ENCODE measurements around the gene FGF1. TPM values are rescaled to one million over a fixed set of nuclear protein-coding genes. Genes with fewer than 3 reads are reported as not detected.

FGF1 gene
- total RNA-seq, 1 donor from 2014 or later, result 0.08 TPM

DNA sequence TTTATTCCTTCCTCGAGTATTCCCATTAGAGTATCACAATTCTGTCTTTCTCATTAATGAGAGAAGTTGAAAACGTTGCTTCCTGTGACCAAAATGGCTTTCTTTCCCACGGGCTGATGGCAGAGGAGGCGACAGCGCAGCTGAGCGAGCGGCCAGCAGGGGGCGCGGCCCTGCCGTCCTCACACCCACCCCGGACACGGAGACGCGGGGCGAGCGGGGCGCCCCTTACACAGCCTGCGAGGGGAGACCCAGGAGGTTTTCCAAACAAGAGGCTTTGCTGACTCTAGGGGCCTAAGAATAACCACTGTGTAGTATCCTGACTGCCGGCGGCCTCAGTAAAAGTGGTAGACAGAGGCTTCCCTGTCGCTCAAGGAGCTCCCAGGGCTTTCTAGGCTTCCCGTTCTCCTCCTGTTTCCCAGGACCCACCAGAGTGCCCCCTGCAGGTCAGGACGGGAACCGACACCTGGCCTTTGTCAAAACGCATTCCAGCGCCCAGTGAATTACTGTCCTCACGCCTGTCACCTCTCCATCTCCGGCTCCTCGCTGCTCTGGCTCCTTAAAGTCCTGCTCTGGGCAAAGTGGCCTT, 27.3 kb upstream of the FGF1 start:
- peaks cover 13% of the 10 kb centered on the region for H3K4me1 Mint-ChIP-seq (ENCODE audit: low read depth)
- H3K27ac Mint-ChIP-seq, result no peak overlapping the region
- H3K9me3 Mint-ChIP-seq, result peaks cover 13% of the 10 kb centered on the region
- peak overlapping the region; percentile 71 for H3K4me3 Mint-ChIP-seq
- H3K27me3 Mint-ChIP-seq (ENCODE audit: insufficient read depth), result peaks cover 11% of the 10 kb centered on the region
- intact Hi-C loops (cut with micrococcal nuclease), result loop anchor here (1.0 to 10.0 kb wide), 8 partner anchors 36 to 1479 kb away; partner anchors contain the start of gene ARHGAP26
- DNase-seq (ENCODE audit: low spot score), result peak; percentile 75
- peaks cover 1% of the 10 kb centered on the region for H3K36me3 Mint-ChIP-seq (ENCODE audit: low read depth)

DNA sequence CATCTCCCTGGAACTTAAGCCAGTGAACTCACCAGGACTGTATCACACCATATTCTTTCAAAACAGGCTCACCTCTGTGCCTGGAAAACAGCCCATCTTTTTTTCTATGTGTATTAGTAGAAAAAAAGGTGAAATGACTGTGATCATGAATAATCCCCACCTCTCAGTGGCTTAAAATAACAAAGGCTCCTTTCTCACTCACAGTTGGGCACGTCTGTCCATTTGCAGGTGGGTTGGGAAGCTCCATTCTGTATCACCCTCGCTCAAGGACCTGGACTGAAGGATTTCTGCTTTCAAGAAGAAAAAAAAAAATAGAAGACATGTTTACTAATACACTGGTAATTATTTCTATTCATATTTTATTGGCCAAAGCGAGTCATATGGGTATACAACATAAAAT, 17.3 kb upstream of the FGF1 start:
- no peak for DNase-seq (ENCODE audit: low spot score)
- no peak overlapping the region for H3K27ac Mint-ChIP-seq
- H3K36me3 Mint-ChIP-seq (ENCODE audit: low read depth), result no peaks in the 10 kb centered on the region
- peaks cover 30% of the 10 kb centered on the region for H3K27me3 Mint-ChIP-seq (ENCODE audit: insufficient read depth)
- H3K4me1 Mint-ChIP-seq (ENCODE audit: low read depth), result no peaks in the 10 kb centered on the region
- H3K4me3 Mint-ChIP-seq, result no peak overlapping the region
- H3K9me3 Mint-ChIP-seq, result no peaks in the 10 kb centered on the region
- intact Hi-C loops (cut with micrococcal nuclease), result no loop called here

DNA sequence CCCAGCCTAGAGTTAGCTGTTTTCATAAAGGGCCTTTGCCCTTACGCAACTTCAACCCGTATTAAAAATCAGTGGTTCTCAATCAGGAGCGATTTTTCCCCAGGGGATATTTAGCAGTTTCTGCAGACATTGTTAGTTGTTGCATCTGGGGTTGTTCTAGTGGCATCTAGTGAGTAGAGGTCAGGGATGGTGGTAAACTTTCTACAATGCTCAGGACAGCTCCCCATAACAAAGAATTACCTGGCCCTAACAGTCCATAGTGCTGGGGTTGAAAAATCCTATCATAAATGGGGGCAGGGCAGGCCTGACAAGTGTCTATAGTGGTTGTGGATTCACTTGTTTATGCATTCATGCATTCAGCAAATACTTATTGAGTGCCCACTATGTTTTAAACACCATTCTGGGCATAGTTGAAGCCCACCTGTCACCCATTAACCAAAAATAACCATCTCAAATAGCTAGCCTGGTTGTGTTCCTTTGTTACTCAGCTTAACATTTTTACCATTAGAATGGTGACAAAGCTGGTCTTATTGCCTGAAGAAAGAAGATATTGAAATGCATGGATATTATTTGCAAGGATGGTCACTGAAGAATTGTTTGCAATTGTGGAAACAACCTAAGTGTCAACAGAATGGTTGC, 15.9 kb upstream of the FGF1 start:
- H3K9me3 Mint-ChIP-seq, result no peaks in the 10 kb centered on the region
- H3K4me3 Mint-ChIP-seq, result no peak overlapping the region
- intact Hi-C loops (cut with micrococcal nuclease), result no loop called here
- H3K27me3 Mint-ChIP-seq (ENCODE audit: insufficient read depth), result peaks cover 23% of the 10 kb centered on the region
- H3K27ac Mint-ChIP-seq, result no peak overlapping the region
- no peak for DNase-seq (ENCODE audit: low spot score)
- no peaks in the 10 kb centered on the region for H3K4me1 Mint-ChIP-seq (ENCODE audit: low read depth)
- no peaks in the 10 kb centered on the region for H3K36me3 Mint-ChIP-seq (ENCODE audit: low read depth)

DNA sequence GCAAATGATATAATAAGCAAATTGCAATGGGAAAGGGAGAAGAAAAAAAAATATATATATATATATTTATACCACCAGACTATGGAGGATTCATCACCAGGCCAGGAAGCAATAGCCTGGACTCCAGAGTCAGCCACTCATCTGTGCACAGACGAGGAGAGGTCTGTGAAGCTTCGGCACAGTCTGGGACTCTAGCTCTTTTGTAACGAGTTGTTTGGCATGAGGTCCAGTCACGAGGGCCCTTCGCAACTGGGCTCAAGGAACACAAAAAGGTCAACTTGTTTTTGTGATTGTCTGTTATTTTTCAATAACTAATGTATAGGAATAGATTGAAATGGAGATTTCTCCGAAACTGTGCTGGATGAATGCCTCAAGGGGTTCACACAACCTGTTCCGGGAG, 14.7 kb upstream of the FGF1 start:
- Mint-ChIP-seq H3K4me3 (no peak overlapping the region), H3K27me3 (ENCODE audit: insufficient read depth) (peaks cover 20% of the 10 kb centered on the region), H3K9me3 (no peaks in the 10 kb centered on the region), H3K36me3 (ENCODE audit: low read depth) (no peaks in the 10 kb centered on the region), H3K4me1 (ENCODE audit: low read depth) (no peaks in the 10 kb centered on the region), H3K27ac (no peak overlapping the region)
- no peak for DNase-seq (ENCODE audit: low spot score)
- intact Hi-C loops (cut with micrococcal nuclease), result no loop called here

DNA sequence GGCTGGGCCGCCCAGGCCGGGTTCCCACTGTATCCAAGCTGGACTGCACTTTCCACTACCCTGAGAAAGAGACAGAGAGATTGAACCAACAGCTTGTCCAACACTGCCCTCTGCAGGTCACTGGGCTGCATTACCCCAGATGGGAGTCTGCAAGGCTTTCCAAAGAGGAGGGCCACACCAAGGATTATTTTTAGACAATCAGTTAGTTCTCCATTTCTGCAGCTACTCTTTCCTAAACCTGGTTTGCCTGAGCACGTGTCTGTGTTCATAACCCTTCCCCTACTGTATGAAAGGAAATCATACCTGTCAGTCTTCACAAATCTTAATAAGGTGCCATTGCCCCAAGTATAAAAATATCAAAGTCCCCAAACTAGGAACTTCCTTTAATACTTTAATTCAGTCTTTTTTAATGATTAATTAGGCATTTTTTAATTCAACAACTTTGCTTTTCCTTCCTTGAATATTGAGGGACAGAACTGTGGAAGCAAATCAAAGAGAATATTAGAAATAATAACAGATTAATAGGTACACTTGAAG, 13.4 kb upstream of the FGF1 start:
- Mint-ChIP-seq H3K4me1 (ENCODE audit: low read depth) (no peaks in the 10 kb centered on the region), H3K4me3 (no peak overlapping the region), H3K27ac (no peak overlapping the region), H3K27me3 (ENCODE audit: insufficient read depth) (peaks cover 13% of the 10 kb centered on the region), H3K36me3 (ENCODE audit: low read depth) (no peaks in the 10 kb centered on the region), H3K9me3 (no peaks in the 10 kb centered on the region)
- DNase-seq (ENCODE audit: low spot score), result peak; percentile 56
- intact Hi-C loops (cut with micrococcal nuclease), result loop anchor here (1.0 to 2.0 kb wide), 6 partner anchors 44 to 1006 kb away; no protein-coding TSS in a partner anchor

DNA sequence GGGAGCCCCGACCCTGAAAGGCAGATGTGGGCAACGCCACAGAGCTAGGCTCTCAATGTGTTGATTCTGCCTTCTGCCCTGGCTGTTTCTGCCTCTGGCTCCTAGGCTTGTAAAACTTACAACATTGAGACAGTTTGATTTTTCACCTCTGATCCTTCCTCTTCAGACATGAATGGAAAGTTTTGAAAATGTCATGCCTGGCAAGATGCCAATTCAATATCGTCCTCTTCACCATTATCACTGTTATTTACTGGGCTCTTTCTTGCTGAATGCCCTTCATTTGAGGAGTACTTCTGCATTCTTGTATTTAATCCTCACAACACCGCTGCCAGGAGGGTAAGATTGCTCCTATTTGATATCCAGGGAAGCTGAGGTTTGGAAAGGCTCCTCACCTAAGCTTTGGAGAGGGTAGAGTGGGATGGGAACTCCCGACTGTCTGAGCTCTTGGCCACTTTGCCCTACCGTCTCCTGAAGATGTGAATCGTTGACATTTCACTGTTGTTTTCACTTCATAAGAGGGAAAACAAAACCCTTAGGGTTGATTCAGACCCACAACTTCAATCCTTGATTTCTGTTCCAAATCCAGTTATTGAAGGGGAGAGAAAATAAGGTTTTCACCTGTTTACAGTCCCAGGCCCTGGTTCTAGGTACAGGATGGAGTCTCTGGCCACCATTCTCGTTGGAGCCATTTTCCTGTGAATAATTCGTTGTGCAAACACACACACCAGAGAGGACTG, 12.7 kb upstream of the FGF1 start:
- Mint-ChIP-seq H3K4me3 (no peak overlapping the region), H3K9me3 (no peaks in the 10 kb centered on the region), H3K27me3 (ENCODE audit: insufficient read depth) (peaks cover 12% of the 10 kb centered on the region), H3K36me3 (ENCODE audit: low read depth) (no peaks in the 10 kb centered on the region), H3K4me1 (ENCODE audit: low read depth) (no peaks in the 10 kb centered on the region), H3K27ac (no peak overlapping the region)
- intact Hi-C loops (cut with micrococcal nuclease), result loop anchor here (1.0 to 2.0 kb wide), 6 partner anchors 43 to 1006 kb away; no protein-coding TSS in a partner anchor
- DNase-seq (ENCODE audit: low spot score), result no peak

DNA sequence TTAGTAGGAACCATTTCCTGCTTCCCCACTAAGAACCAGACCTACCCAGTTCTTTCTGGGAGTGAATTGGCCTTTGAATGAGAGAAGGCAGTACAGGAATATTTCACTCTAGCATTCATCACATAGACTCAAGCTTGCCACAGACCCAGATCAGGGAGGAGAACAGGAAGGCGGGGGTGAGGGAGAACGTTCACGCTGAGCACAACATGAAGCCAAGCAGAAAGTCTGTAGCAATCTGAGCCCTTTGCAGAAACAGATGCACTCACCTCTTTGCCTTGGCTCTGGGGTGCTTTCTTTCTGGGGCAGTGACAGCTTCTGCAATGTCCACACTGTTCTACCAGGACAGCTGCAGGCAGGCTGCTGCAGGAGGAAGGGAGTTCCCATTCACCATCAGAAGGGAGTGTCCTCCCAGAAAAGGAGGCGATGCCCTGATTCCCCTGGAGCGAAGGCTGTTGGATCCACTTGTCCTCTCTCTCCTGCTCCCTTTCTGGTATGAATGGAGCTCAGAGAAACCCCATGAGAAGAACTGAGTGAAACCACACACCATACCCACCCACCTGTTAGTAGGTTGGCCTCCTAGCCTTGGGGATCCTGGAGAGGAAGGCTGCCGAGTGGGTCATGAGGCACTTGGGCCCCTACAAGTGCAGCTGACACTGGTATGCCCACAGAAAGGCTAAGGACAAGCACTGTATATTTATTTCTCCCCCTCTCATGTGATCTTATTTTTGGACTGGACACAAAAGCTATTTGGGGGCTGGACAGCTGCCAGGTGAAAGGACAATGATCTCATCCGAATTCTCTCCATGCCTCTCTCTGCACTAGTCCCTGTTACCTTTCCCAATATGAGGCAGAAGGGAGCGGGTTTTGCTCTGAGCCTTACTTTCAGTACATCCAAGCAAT, 11.7 kb upstream of the FGF1 start:
- intact Hi-C loops (cut with micrococcal nuclease), result loop anchor here (2.0 kb wide), 1 partner anchor 1005 kb away; no protein-coding TSS in a partner anchor

DNA sequence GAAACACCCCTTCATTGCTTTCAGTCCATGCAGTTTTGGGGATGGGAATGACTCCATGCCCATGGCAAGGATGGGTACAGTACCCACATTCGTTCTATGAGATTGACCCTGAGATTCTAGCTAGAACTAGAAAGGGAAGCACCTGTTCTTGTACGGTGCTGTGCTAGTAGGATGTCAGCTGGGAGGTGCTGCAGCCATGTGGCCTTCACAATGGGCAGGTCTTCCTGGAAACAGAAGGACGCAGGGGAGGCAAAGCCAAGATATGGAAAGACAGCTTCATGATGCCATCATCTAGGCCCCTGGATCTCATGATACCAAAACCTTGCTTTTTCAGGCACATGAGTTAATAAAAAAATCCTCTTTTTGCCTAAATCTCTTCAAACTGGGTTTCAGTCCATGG, 10.5 kb upstream of the FGF1 start:
- intact Hi-C loops (cut with micrococcal nuclease), result no loop called here
- no peak for DNase-seq (ENCODE audit: low spot score)
- no peaks in the 10 kb centered on the region for H3K9me3 Mint-ChIP-seq
- no peak overlapping the region for H3K4me3 Mint-ChIP-seq
- no peaks in the 10 kb centered on the region for H3K36me3 Mint-ChIP-seq (ENCODE audit: low read depth)
- H3K27ac Mint-ChIP-seq, result no peak overlapping the region
- H3K4me1 Mint-ChIP-seq (ENCODE audit: low read depth), result no peaks in the 10 kb centered on the region
- peaks cover 4% of the 10 kb centered on the region for H3K27me3 Mint-ChIP-seq (ENCODE audit: insufficient read depth)

More for the DNA sequence above, 11.7 kb upstream of the FGF1 start:
- H3K27me3 Mint-ChIP-seq (ENCODE audit: insufficient read depth), result peaks cover 4% of the 10 kb centered on the region
- no peak overlapping the region for H3K27ac Mint-ChIP-seq
- no peak overlapping the region for H3K4me3 Mint-ChIP-seq
- no peak for DNase-seq (ENCODE audit: low spot score)
- H3K4me1 Mint-ChIP-seq (ENCODE audit: low read depth), result no peaks in the 10 kb centered on the region
- no peaks in the 10 kb centered on the region for H3K9me3 Mint-ChIP-seq
- H3K36me3 Mint-ChIP-seq (ENCODE audit: low read depth), result no peaks in the 10 kb centered on the region

DNA sequence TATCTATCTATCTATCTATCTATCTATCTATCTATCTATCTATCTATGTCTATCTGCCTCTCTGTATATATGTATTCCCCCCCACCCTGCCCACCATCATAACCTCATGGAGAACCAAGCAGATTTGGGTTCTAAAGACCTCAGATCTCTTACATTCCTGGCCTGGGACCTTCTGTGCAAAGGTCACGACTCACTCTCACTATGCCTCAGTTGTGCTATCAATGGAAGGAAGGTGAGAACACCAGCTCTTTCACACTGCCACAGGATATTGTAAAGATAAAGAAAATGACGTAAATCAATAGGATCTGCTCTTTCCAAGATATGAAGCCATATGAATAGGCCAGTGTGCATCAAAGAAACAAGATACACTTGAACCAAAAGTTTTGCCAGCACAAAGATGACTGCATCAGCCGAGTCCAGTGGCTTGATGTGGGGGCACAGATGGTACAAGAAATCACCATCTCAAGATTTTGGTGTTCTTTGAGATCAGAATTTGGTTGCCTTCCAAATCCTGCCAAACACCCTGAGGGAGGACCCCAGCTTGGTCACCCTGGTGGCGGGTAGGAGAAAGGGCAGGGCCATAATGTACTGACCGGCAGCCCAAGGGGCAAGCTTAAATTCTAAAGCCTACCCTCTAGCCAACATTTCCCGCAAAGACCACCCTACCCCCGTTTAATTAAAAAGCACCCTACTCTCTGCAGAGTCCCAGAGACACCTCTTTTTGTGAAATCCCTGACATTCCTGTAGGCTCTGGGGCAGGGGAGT, 8.4 kb upstream of the FGF1 start:
- Mint-ChIP-seq H3K4me1 (ENCODE audit: low read depth) (no peaks in the 10 kb centered on the region), H3K36me3 (ENCODE audit: low read depth) (no peaks in the 10 kb centered on the region), H3K9me3 (no peaks in the 10 kb centered on the region), H3K27me3 (ENCODE audit: insufficient read depth) (peaks cover 6% of the 10 kb centered on the region), H3K4me3 (no peak overlapping the region), H3K27ac (no peak overlapping the region)
- intact Hi-C loops (cut with micrococcal nuclease), result no loop called here
- no peak for DNase-seq (ENCODE audit: low spot score)

DNA sequence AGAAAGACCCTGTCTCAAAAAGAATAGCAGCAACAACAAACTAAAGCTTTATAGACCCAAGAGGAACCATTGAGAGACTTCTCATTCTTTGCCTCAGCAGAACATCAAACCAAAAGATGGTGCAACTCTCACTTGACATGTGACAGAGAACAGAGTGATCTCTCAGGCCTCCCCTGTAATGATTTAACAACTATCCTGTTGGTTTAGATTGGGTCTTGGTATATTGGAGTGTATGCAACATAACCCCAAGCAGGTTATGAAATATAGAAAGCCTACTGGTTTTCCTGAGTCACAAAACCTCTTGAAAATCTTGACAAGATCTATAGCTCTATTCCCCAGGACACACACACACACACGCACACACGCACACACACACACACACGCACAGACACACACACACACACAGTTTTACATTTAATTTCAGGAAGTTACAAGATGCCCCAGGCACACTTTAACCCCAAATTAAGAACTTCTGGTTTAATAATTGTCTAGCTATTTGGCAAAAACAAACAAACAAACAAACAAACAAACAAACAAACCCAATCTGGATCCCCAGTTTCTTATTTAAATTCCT, 6.5 kb upstream of the FGF1 start:
- intact Hi-C loops (cut with micrococcal nuclease), result no loop called here

DNA sequence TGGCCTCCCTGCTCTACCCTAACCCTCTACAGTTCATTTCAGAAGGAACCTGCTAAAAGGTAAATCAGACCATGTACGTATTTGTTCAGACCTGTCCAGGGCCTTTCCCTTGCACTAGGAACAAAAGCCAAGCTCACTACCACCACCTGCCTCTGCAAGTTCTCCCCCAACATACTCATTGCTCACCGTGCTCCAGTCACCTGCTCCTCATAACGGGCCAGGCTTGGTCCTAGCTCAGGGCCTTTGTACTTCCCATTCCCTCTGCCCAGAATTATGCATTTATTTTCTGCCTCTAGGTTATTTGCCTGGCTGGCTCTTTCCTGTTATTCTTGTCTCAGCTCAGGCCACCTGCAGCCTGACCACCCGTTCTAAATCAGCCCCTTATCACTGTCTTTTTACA, 4.8 kb upstream of the FGF1 start:
- no peak overlapping the region for H3K27ac Mint-ChIP-seq
- no peaks in the 10 kb centered on the region for H3K4me1 Mint-ChIP-seq (ENCODE audit: low read depth)
- H3K9me3 Mint-ChIP-seq, result no peaks in the 10 kb centered on the region
- intact Hi-C loops (cut with micrococcal nuclease), result no loop called here
- peaks cover 12% of the 10 kb centered on the region for H3K27me3 Mint-ChIP-seq (ENCODE audit: insufficient read depth)
- no peaks in the 10 kb centered on the region for H3K36me3 Mint-ChIP-seq (ENCODE audit: low read depth)
- no peak overlapping the region for H3K4me3 Mint-ChIP-seq
- no peak for DNase-seq (ENCODE audit: low spot score)

More for the DNA sequence above, 6.5 kb upstream of the FGF1 start:
- H3K4me1 Mint-ChIP-seq (ENCODE audit: low read depth), result no peaks in the 10 kb centered on the region
- DNase-seq (ENCODE audit: low spot score), result no peak
- H3K27me3 Mint-ChIP-seq (ENCODE audit: insufficient read depth), result peaks cover 9% of the 10 kb centered on the region
- H3K9me3 Mint-ChIP-seq, result no peaks in the 10 kb centered on the region
- H3K27ac Mint-ChIP-seq, result no peak overlapping the region
- no peak overlapping the region for H3K4me3 Mint-ChIP-seq
- no peaks in the 10 kb centered on the region for H3K36me3 Mint-ChIP-seq (ENCODE audit: low read depth)

All from activated T-helper 1 cell treated with anti-CD3 and anti-CD28 coated beads, Interleukin-12 subunit alpha, Interleukin-12 subunit beta, Interleukin-2, Interleukin-4 antibody, amounts not matched to agents 30 ng/mL and 10 ng/mL and 1 ng/mL, durations not matched to agents 14 hours and 24 hours and 36 hours (primary cell).